ENCODE results near the gene NAV2.

Gene NAV2

GRCh38 chr11:20020716-20021115 is 308.1 kb downstream of the NAV2 start:
- FAIRE-seq (no peak), DNase-seq (ENCODE audit: extremely low spot score, insufficient read length, low read depth) (no peak)

- DNase-seq (ENCODE audit: extremely low spot score, insufficient read length, low read depth) (no peak), FAIRE-seq (no peak)
These were observed 308.6 kb downstream of the NAV2 start for GRCh38 chr11:20021212-20021611.

- no peak for FAIRE-seq
- no peak for DNase-seq (ENCODE audit: extremely low spot score, insufficient read length, low read depth)
These were observed 309.2 kb downstream of the NAV2 start for GRCh38 chr11:20021771-20022362.

- DNase-seq (ENCODE audit: extremely low spot score, insufficient read length, low read depth) (no peak), FAIRE-seq (no peak)
These were observed 309.9 kb downstream of the NAV2 start for GRCh38 chr11:20022363-20023081.

- no peak for DNase-seq (ENCODE audit: extremely low spot score, insufficient read length, low read depth)
- no peak for FAIRE-seq
These were observed 310.4 kb downstream of the NAV2 start for GRCh38 chr11:20023082-20023426.

- DNase-seq (ENCODE audit: extremely low spot score, insufficient read length, low read depth) (no peak), FAIRE-seq (no peak)
These were observed 311.7 kb downstream of the NAV2 start for GRCh38 chr11:20024172-20024935.

- FAIRE-seq, result no peak
These were observed 312.7 kb downstream of the NAV2 start for GRCh38 chr11:20025332-20025840.

GRCh38 chr11:20026629-20027555 is 314.3 kb downstream of the NAV2 start:
- FAIRE-seq, result no peak
- no peak for DNase-seq (ENCODE audit: extremely low spot score, insufficient read length, low read depth)

More at GRCh38 chr11:20025332-20025840, 312.7 kb downstream of the NAV2 start:
- DNase-seq (ENCODE audit: extremely low spot score, insufficient read length, low read depth), result no peak

GRCh38 chr11:20027556-20028013 is 314.9 kb downstream of the NAV2 start:
- DNase-seq (ENCODE audit: extremely low spot score, insufficient read length, low read depth) (no peak), FAIRE-seq (no peak)

- DNase-seq (ENCODE audit: extremely low spot score, insufficient read length, low read depth) (no peak), FAIRE-seq (no peak)
These were observed 316.6 kb downstream of the NAV2 start for GRCh38 chr11:20029193-20029592.

- DNase-seq (ENCODE audit: extremely low spot score, insufficient read length, low read depth), result no peak
- FAIRE-seq, result no peak
These were observed 317.8 kb downstream of the NAV2 start for GRCh38 chr11:20030472-20030871.

GRCh38 chr11:20031155-20032001 is 318.7 kb downstream of the NAV2 start:
- DNase-seq (ENCODE audit: extremely low spot score, insufficient read length, low read depth) (no peak), FAIRE-seq (no peak)

- no peak for FAIRE-seq
- no peak for DNase-seq (ENCODE audit: extremely low spot score, insufficient read length, low read depth)
These were observed 319.5 kb downstream of the NAV2 start for GRCh38 chr11:20032127-20032526.

GRCh38 chr11:20032577-20033260 is 320.1 kb downstream of the NAV2 start:
- no peak for FAIRE-seq
- no peak for DNase-seq (ENCODE audit: extremely low spot score, insufficient read length, low read depth)

GRCh38 chr11:20033806-20034205 is 321.2 kb downstream of the NAV2 start:
- DNase-seq (ENCODE audit: extremely low spot score, insufficient read length, low read depth) (no peak), FAIRE-seq (no peak)

GRCh38 chr11:20034941-20035340 is 322.3 kb downstream of the NAV2 start:
- DNase-seq (ENCODE audit: extremely low spot score, insufficient read length, low read depth) (no peak), FAIRE-seq (no peak)

GRCh38 chr11:20035375-20035700 is 322.7 kb downstream of the NAV2 start:
- no peak for DNase-seq (ENCODE audit: extremely low spot score, insufficient read length, low read depth)
- FAIRE-seq, result no peak

- FAIRE-seq, result no peak
- DNase-seq (ENCODE audit: extremely low spot score, insufficient read length, low read depth), result no peak
These were observed 323.3 kb downstream of the NAV2 start for GRCh38 chr11:20035701-20036601.

All from GM18507 (cell line).